ENCODE results near the gene MBIP. TPM values are rescaled to one million over a fixed set of nuclear protein-coding genes. Genes with fewer than 3 reads are reported as not detected.

MBIP gene
- total RNA-seq, 4 donors from 2014 or later, result 15.9 to 29.9 (median 18.6) TPM

DNA sequence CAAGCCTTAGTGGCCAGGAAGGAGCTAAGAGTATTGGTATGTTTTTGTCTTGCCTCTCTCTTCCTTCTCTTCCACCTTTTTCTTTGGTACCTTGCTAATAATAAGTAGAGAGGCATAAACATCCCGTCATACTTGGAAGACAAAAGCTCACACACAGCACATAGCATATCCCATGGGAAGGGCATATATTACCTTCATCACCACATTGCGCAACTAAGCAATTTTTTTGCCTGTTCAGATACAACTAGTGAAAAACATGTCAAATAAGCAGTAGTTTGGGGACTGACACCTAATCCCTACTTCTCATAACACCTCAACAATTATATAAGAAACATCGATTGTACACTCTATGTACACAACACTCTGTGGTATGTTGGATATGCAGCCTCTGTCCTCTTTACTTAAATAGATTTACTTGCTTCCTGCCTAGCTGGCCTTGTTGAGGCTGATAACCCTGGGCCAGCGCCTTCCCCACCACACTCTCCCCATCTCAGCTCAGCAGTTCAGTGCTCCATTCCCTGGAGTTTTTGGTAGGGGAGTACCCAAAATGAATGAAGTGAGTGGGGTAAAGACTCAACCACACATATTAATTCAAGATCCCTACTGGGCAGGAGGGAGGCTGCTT lies 35.4 kb downstream of the MBIP start:
- Histone ChIP-seq H3K27ac (no peak overlapping the region), H3K4me1 (no peaks in the 10 kb centered on the region), H3K27me3 (peaks cover 15% of the 10 kb centered on the region), H3K9me3 (no peaks in the 10 kb centered on the region), H3K4me3 (no peak overlapping the region), H3K36me3 (no peaks in the 10 kb centered on the region)
- 81 to 91% methylated on average over 4 of the region's 4 CpGs for WGBS, 2 donors (ENCODE audit: low coverage in 1 of 2)
- no peak for ATAC-seq
- TF ChIP-seq EP300 (IDR thresholded peaks at IDR 0.05) (no peak), POLR2A (IDR thresholded peaks at IDR 0.05) (no peak), POLR2AphosphoS5 (IDR thresholded peaks at IDR 0.05) (no peak)
- TF ChIP-seq, protein P1, sequence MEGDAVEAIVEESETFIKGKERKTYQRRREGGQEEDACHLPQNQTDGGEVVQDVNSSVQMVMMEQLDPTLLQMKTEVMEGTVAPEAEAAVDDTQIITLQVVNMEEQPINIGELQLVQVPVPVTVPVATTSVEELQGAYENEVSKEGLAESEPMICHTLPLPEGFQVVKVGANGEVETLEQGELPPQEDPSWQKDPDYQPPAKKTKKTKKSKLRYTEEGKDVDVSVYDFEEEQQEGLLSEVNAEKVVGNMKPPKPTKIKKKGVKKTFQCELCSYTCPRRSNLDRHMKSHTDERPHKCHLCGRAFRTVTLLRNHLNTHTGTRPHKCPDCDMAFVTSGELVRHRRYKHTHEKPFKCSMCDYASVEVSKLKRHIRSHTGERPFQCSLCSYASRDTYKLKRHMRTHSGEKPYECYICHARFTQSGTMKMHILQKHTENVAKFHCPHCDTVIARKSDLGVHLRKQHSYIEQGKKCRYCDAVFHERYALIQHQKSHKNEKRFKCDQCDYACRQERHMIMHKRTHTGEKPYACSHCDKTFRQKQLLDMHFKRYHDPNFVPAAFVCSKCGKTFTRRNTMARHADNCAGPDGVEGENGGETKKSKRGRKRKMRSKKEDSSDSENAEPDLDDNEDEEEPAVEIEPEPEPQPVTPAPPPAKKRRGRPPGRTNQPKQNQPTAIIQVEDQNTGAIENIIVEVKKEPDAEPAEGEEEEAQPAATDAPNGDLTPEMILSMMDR (IDR thresholded peaks at IDR 0.05), result no peak

DNA sequence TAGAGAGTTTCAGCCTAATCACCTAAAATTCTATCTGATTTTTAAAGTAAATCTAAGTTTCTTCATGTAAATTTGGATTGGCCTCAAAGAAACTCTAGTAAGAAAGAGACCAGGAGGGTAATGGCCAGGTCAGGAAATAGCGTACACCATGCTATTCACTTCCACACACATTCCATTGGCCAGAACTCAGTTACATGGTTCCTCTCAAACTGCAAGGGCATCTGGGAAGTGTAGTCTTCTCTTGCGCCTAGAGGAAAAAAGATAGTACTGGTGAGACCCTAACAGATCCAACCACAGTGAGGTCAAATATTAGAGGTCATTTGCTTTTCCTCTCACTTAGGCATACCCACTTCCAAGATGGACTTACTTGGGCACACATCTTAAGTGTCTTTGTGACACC lies 39.1 kb downstream of the MBIP start:
- no peaks in the 10 kb centered on the region for H3K9me3 ChIP-seq
- no peaks in the 10 kb centered on the region for H3K4me1 ChIP-seq
- ATAC-seq, result no peak
- TF ChIP-seq POLR2AphosphoS5 (IDR thresholded peaks at IDR 0.05), result no peak
- TF ChIP-seq EP300 (IDR thresholded peaks at IDR 0.05), result no peak
- TF ChIP-seq, protein P1 (IDR thresholded peaks at IDR 0.05), result no peak
- no peak for TF ChIP-seq POLR2A (IDR thresholded peaks at IDR 0.05)
- WGBS, 2 donors (ENCODE audit: low coverage in 1 of 2), result 69 to 70% methylated on average over 2 of the region's 2 CpGs
- no peak overlapping the region for H3K27ac ChIP-seq
- no peaks in the 10 kb centered on the region for H3K36me3 ChIP-seq
- H3K4me3 ChIP-seq, result no peak overlapping the region
- H3K27me3 ChIP-seq, result peaks cover 30% of the 10 kb centered on the region

DNA sequence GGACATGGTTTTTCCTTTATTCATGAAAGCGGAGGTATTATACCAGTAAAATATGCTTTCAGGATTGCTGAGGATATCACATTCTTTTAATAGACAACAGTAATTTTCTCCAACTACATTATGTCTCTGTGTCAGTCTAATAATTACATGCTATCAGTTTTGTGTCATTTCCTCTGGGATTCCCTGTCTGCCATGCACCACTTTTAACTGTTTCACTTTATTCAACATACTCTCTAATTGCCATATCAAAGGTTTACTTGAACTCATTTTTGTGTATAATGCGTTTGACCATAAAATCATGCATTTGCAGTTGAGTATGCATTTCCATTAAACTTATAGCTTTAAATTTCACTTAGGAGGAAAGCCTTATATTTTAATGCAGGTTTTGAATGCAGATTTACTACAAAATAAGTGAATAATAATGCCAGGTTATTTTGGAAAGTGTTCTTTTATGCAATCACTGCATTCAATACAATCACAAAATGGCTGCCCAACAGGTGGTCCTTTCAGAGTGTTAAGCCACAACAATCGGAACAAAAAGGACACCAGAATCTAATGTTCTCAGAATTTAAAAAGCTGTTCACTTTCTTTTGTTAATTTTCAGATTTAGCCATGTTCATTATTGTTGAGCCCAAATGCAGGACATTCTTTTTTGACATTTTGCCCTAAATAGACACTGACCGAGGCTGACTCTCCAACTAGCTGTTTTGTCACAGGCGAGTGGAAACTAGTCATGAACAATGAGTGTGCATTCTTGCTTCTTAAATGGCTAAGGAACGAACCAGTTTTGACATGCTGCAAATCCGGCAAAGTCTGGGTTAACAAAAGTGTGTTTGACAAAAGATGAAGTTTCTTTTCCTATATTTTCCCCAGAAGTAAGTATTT lies 40.9 kb downstream of the MBIP start:
- Histone ChIP-seq H3K27me3 (peaks cover 29% of the 10 kb centered on the region), H3K4me3 (no peak overlapping the region), H3K4me1 (no peaks in the 10 kb centered on the region), H3K27ac (no peak overlapping the region), H3K36me3 (no peaks in the 10 kb centered on the region), H3K9me3 (no peaks in the 10 kb centered on the region)
- 65 to 69% methylated on average over 7 of the region's 7 CpGs for WGBS, 2 donors (ENCODE audit: low coverage in 1 of 2)
- no peak for TF ChIP-seq EP300 (IDR thresholded peaks at IDR 0.05)
- ATAC-seq, result no peak

DNA sequence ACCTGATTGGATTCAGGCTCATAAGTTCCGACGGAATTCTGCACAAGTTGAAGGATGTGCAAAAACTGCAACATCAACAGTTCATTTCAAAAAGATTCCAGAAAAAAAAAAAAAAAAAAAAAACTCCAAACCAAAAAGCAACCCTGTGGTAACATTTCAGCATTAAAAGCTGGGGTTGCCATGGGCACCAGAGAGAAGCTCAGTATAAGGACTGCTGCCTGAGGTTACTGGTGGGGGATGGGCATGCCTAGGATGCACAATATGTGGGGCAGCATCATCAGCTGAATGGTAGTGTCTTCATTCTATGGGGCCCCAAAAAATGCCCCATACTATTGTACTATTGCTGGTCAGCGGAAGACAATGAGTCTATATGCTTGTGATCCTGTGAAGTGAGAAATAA lies 44.7 kb downstream of the MBIP start:
- Histone ChIP-seq H3K4me3 (no peak overlapping the region), H3K9me3 (no peaks in the 10 kb centered on the region), H3K4me1 (peaks cover 0 to 16% (median 0%) of the 10 kb centered on the region in 3 donors), H3K36me3 (no peaks in the 10 kb centered on the region), H3K27ac (no peak overlapping the region), H3K27me3 (peaks cover 59% of the 10 kb centered on the region)
- WGBS, 2 donors (ENCODE audit: low coverage in 1 of 2), result 94 to 100% methylated on average over 2 to 3 of the region's 3 CpGs
- no peak for ATAC-seq
- no peak for TF ChIP-seq POLR2AphosphoS5 (IDR thresholded peaks at IDR 0.05)

DNA sequence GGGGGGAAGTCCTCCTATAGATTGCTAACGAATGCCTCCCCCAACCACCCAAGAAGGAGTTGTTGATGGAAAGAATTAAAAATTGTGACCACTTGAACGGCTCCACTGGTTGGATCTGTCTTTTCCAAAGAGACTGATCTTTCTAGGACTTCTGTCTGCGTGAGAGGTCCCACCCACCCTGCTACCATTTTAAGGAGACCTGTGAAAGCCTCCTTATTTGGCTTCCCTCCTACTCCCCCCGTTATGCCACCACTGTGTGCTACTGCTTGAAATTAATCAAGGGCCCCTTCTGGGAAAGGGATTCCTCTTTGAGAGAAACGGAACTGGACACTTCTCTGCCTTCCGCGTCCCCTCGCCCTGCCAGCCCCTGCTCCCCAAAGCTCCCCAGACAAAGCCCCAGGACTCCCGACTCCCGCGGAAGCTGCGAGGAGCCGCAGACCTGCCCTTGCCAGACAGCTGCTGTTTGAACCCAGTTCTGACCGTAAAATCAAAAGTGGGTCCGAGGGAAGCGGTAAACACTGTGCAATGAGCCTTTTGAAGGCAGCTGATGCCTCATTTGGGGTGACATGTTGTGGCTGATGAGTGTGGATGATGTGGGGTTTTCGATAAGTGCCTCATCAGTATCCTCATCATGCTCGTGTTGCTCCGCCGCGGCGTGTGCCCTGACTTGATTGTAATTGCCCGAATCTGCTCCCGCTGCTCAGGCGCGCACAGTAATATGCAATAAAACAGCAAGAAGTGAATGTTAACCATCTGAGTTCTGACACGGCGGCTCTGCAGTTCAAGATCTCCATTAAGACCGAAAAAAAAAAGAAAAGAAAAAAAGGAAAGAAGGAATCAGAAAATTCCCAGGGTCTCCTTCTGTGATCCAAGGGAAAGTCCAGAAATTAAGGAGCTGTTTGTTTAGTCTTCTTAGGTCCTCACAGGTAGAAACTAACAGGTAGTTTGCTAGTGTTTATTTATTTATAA lies 48.2 kb downstream of the MBIP start:
- ATAC-seq, result no peak
- Histone ChIP-seq H3K4me1 (peaks cover 0 to 16% (median 0%) of the 10 kb centered on the region in 3 donors), H3K4me3 (peak overlapping the region in 1 of 2 donors; percentile 40), H3K27ac (no peak overlapping the region), H3K36me3 (no peaks in the 10 kb centered on the region), H3K27me3 (peaks cover 46% of the 10 kb centered on the region), H3K9me3 (no peaks in the 10 kb centered on the region)
- TF ChIP-seq, protein P1 (IDR thresholded peaks at IDR 0.05), result no peak
- no peak for TF ChIP-seq POLR2AphosphoS5 (IDR thresholded peaks at IDR 0.05)
- WGBS, 2 donors (ENCODE audit: low coverage in 1 of 2), result 4 to 5% methylated on average over 14 to 18 of the region's 29 CpGs

Data from gastroesophageal sphincter (tissue), 4 donors.